ENCODE results near the gene DROSHA.

- TF ChIP-seq CTCF (conservative IDR thresholded peaks at IDR 0.05) (no peak), ZFX (IDR thresholded peaks at IDR 0.05) (no peak)
Measured at GRCh38 chr5:31537851-31538250, 6.0 kb upstream of the DROSHA start.

All from C4-2B (cell line).